Endothelial cell of umbilical vein (primary cell): ENCODE results near the gene GAS7.

Experiments used
- CTCF ChIP-seq, 2 donors: IDR thresholded peaks; 1 replicate in 1 of 2; 2 replicates in 1 of 2; pipeline ENCODE4 v1.5.1; 2011; ENCODE audit warnings: low read length in 2 of 2, mild to moderate bottlenecking in 2 of 2, moderate library complexity in 2 of 2, control low read depth in 1 of 2, inconsistent platforms in 1 of 2, low read depth in 1 of 2; ENCODE audit not compliant: insufficient read depth in 1 of 2; ENCODE audit errors: extremely low read depth in 1 of 2
- EZH2 ChIP-seq: IDR thresholded peaks from 2 replicates; pipeline ENCODE4 v1.6.1; 2012; ENCODE audit warnings: borderline replicate concordance, low read depth, mild to moderate bottlenecking, moderate library complexity, low read length, inconsistent platforms; ENCODE audit not compliant: severe bottlenecking
- JUN ChIP-seq: IDR thresholded peaks from 2 replicates; pipeline ENCODE4 v1.6.1; 2011; ENCODE audit warnings: borderline replicate concordance, low read depth; ENCODE audit not compliant: insufficient read length, insufficient read depth
- MAX ChIP-seq: IDR thresholded peaks from 2 replicates; pipeline ENCODE4 v1.6.1; 2011; ENCODE audit not compliant: insufficient read depth, insufficient read length
- MYC ChIP-seq: IDR thresholded peaks from one replicate; pipeline ENCODE4 v1.6.1; 2011; ENCODE audit warnings: mild to moderate bottlenecking, low read depth, low read length
- POLR2A ChIP-seq: IDR thresholded peaks from 2 replicates; pipeline ENCODE4 v1.6.1; 2012; ENCODE audit warnings: low read depth, mild to moderate bottlenecking, control low read depth, low read length
- POLR2AphosphoS5 ChIP-seq: IDR thresholded peaks from 2 replicates; pipeline ENCODE4 v1.6.1; 2012; ENCODE audit warnings: low read depth, mild to moderate bottlenecking, control low read depth, low read length, moderate library complexity; ENCODE audit not compliant: insufficient read depth

- TF ChIP-seq CTCF (IDR thresholded peaks at IDR 0.05; ENCODE audit: extremely low read depth in 1 of 2, insufficient read depth in 1 of 2, low read depth in 1 of 2, low read length in 2 of 2) (no peak), POLR2A (no peak), EZH2 (no peak), MAX (no peak), MYC (no peak), POLR2AphosphoS5 (no peak), JUN (no peak)
These were observed 51.4 kb downstream of the GAS7 start for GRCh38 chr17:10147040-10147439.
